ENCODE measurements around the gene SMYD2.

Gene SMYD2

GRCh38 chr1:214260561-214261205, 20.3 kb upstream of the SMYD2 start:
- Histone ChIP-seq H3K36me3 (ENCODE audit: insufficient read depth, low read length) (no peaks in the 10 kb centered on the region), H4K20me1 (ENCODE audit: insufficient read depth, low read length) (no peaks in the 10 kb centered on the region), H3K4me2 (ENCODE audit: insufficient read depth, low read length) (no peak overlapping the region), H3K79me2 (ENCODE audit: insufficient read depth, low read length) (no peaks in the 10 kb centered on the region), H3K9me3 (ENCODE audit: insufficient read depth, low read length, severe bottlenecking) (no peaks in the 10 kb centered on the region), H3K27me3 (ENCODE audit: insufficient read depth, low read length, poor library complexity) (peaks cover 38% of the 10 kb centered on the region), H3K4me3 (ENCODE audit: low read depth in 1 of 2, low read length in 2 of 2) (no peak overlapping the region), H3K9ac (ENCODE audit: low read depth, low read length) (no peak overlapping the region), H2AFZ (ENCODE audit: low read depth, low read length) (no peak overlapping the region), H3K27ac (ENCODE audit: low read length) (no peak overlapping the region), H3K4me1 (ENCODE audit: insufficient read depth, low read length) (peaks cover 4% of the 10 kb centered on the region)
- DNase-seq (no peak), ATAC-seq (ENCODE audit: insufficient read depth, low read depth) (no peak)
- TF ChIP-seq EZH2 (IDR thresholded peaks at IDR 0.05; ENCODE audit: borderline replicate concordance, low read depth, low read length, severe bottlenecking) (no peak), CTCF (IDR thresholded peaks at IDR 0.05; ENCODE audit: borderline replicate concordance, extremely low read depth, low read length, poor library complexity, severe bottlenecking) (no peak)

- TF ChIP-seq CTCF (IDR thresholded peaks at IDR 0.05; ENCODE audit: borderline replicate concordance, extremely low read depth, low read length, poor library complexity, severe bottlenecking), result peak; percentile 93
- no peak for TF ChIP-seq EZH2 (IDR thresholded peaks at IDR 0.05; ENCODE audit: borderline replicate concordance, low read depth, low read length, severe bottlenecking)
- no peak overlapping the region for H3K9ac ChIP-seq (ENCODE audit: low read depth, low read length)
- H3K9me3 ChIP-seq (ENCODE audit: insufficient read depth, low read length, severe bottlenecking), result no peaks in the 10 kb centered on the region
- H3K36me3 ChIP-seq (ENCODE audit: insufficient read depth, low read length), result no peaks in the 10 kb centered on the region
- H3K4me1 ChIP-seq (ENCODE audit: insufficient read depth, low read length), result peaks cover 4% of the 10 kb centered on the region
- H2AFZ ChIP-seq (ENCODE audit: low read depth, low read length), result peak overlapping the region; percentile 17; the same call in 1 of the 2 replicates
- peaks cover 41% of the 10 kb centered on the region for H3K27me3 ChIP-seq (ENCODE audit: insufficient read depth, low read length, poor library complexity)
- H3K27ac ChIP-seq (ENCODE audit: low read length), result no peak overlapping the region
- H3K79me2 ChIP-seq (ENCODE audit: insufficient read depth, low read length), result no peaks in the 10 kb centered on the region
- H3K4me2 ChIP-seq (ENCODE audit: insufficient read depth, low read length), result peak overlapping the region; percentile 36; the same call in 1 of the 2 replicates
- DNase-seq (peak; percentile 79), ATAC-seq (ENCODE audit: insufficient read depth, low read depth) (peak; percentile 99)
- no peak overlapping the region for H3K4me3 ChIP-seq (ENCODE audit: low read depth in 1 of 2, low read length in 2 of 2)
- H4K20me1 ChIP-seq (ENCODE audit: insufficient read depth, low read length), result no peaks in the 10 kb centered on the region
Observed at GRCh38 chr1:214261206-214262123, 19.5 kb upstream of the SMYD2 start.

GRCh38 chr1:214264196-214264595, 16.8 kb upstream of the SMYD2 start:
- H4K20me1 ChIP-seq (ENCODE audit: insufficient read depth, low read length), result no peaks in the 10 kb centered on the region
- peaks cover 4% of the 10 kb centered on the region for H3K4me1 ChIP-seq (ENCODE audit: insufficient read depth, low read length)
- DNase-seq (no peak), ATAC-seq (ENCODE audit: insufficient read depth, low read depth) (no peak)
- no peaks in the 10 kb centered on the region for H3K9me3 ChIP-seq (ENCODE audit: insufficient read depth, low read length, severe bottlenecking)
- H3K79me2 ChIP-seq (ENCODE audit: insufficient read depth, low read length), result no peaks in the 10 kb centered on the region
- H3K36me3 ChIP-seq (ENCODE audit: insufficient read depth, low read length), result no peaks in the 10 kb centered on the region
- TF ChIP-seq EZH2 (IDR thresholded peaks at IDR 0.05; ENCODE audit: borderline replicate concordance, low read depth, low read length, severe bottlenecking), result no peak
- TF ChIP-seq CTCF (IDR thresholded peaks at IDR 0.05; ENCODE audit: borderline replicate concordance, extremely low read depth, low read length, poor library complexity, severe bottlenecking), result no peak
- no peak overlapping the region for H2AFZ ChIP-seq (ENCODE audit: low read depth, low read length)
- H3K27me3 ChIP-seq (ENCODE audit: insufficient read depth, low read length, poor library complexity), result peaks cover 39% of the 10 kb centered on the region
- no peak overlapping the region for H3K4me3 ChIP-seq (ENCODE audit: low read depth in 1 of 2, low read length in 2 of 2)
- no peak overlapping the region for H3K9ac ChIP-seq (ENCODE audit: low read depth, low read length)
- H3K4me2 ChIP-seq (ENCODE audit: insufficient read depth, low read length), result no peak overlapping the region
- no peak overlapping the region for H3K27ac ChIP-seq (ENCODE audit: low read length)

Measured in DND-41 (cell line).